Right renal pelvis (tissue), 4 donors: ENCODE measurements around the gene ZBTB8B. TPM values are rescaled to one million over a fixed set of nuclear protein-coding genes. Genes with fewer than 3 reads are reported as not detected.
"Not testable (repeated sequence)": the region's sequence is repeated elsewhere in the genome, so short reads cannot be mapped to it uniquely, and the experiment has no call there.

Source experiments
- DNase-seq, 4 donors: peaks; one replicate each; pipeline ENCODE4 v3.0.0-alpha.2; 2013; ENCODE audit warnings: low read depth in 4 of 4, low spot score in 3 of 4, missing footprints in 1 of 4
- polyA plus RNA-seq, 4 donors: library from polyadenylated mRNA; unstranded; fragments of 120-200 nt; gene quantifications; one replicate each; pipeline ENCODE4 v1.2.1, GENCODE V29; 2013; ENCODE audit not compliant: insufficient read length in 4 of 4

The ZBTB8B gene
- polyA plus RNA-seq, 4 donors, result 0.95 to 1.5 (median 1.1) TPM

GRCh38 chr1:32468791-32469190, 3.9 kb downstream of the ZBTB8B start:
- no peak for DNase-seq

DNA sequence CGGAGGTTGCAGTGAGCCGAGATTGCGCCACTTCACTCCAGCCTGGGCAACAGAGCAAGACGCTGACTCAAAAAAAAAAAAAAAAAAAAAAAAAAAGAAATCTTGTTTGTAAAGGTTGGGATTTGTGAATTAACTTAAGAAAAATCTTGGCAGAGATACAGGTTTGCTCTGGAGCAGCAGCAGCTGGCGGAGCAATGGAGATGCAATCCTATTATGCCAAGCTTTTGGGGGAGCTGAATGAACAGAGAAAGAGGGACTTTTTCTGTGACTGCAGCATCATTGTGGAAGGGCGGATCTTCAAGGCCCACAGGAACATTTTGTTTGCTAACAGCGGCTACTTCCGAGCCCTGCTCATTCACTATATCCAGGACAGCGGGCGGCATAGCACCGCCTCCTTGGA, 5.6 kb downstream of the ZBTB8B start:
- DNase-seq, result no peak

DNA sequence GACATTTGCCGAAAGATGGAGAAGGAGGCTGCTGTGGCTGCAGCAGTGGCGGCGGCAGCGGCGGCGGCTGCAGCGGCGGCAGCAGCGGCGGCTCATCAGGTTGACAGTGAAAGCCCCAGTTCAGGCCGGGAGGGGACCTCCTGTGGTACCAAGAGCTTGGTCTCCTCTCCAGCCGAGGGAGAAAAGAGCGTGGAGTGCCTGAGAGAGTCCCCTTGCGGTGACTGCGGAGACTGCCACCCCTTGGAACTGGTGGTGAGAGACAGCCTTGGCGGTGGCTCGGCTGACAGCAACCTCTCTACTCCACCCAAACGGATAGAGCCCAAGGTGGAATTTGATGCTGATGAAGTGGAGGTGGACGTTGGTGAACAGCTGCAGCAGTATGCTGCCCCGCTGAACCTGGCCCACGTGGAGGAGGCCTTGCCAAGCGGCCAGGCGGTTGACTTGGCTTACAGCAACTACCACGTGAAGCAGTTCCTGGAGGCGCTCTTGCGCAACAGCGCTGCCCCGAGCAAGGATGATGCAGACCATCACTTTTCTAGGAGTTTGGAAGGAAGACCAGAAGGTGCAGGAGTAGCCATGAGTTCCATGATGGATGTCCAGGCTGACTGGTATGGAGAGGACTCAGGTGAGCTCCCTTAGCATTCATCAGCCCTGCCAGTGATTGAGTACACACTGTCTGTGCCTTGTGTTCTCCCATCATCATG, 6.3 kb downstream of the ZBTB8B start:
- no peak for DNase-seq

DNA sequence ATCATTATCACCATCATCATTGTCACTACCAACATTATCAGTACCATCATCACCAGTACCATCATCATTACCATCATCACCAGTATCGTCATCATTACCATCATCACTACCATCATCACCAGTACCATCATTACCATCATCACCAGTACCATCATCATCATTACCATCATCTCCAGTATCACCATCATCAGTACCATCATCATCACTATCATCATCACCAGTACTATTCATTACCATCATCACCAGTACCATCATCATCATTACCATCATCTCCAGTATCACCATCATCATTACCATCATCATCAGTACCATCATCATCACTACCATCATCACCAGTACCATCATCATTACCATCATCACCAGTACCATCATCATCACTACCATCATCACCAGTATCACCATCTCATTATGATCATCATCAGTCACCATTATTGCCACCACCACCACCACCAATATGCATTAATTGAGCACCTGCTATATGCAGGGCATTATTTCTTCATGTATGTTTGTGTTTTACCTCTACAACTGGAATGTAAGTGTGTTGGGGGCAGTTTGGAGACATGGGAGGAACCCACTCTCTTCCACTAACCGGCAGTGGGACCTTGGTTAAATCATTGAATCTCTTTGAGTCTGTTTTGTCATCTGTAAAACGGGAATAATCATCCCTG, 7.0 kb downstream of the ZBTB8B start:
- no peak for DNase-seq

GRCh38 chr1:32472966-32473365, 8.1 kb downstream of the ZBTB8B start:
- DNase-seq, result not testable (repeated sequence)

- DNase-seq, result no peak
Measured at GRCh38 chr1:32474954-32475353, 10.1 kb downstream of the ZBTB8B start.

- no peak for DNase-seq
Measured at GRCh38 chr1:32480003-32480402, 15.1 kb downstream of the ZBTB8B start.

DNA sequence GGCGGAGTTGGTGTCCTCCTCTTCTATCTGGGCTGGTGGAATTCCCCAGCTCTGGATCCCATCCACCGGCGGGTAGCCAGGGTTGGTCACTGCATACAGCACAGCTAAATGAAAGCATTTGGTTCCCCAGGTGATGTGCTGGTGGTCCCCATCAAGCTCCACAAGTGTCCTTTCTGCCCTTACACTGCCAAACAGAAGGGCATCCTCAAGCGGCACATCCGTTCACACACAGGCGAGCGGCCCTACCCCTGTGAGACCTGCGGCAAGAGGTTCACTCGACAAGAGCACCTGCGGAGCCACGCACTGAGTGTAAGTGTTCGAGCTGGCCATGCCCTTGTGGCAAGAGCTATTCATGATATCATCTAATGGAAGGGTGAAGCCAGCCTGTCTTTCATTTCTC, 15.9 kb downstream of the ZBTB8B start:
- DNase-seq, result no peak

DNA sequence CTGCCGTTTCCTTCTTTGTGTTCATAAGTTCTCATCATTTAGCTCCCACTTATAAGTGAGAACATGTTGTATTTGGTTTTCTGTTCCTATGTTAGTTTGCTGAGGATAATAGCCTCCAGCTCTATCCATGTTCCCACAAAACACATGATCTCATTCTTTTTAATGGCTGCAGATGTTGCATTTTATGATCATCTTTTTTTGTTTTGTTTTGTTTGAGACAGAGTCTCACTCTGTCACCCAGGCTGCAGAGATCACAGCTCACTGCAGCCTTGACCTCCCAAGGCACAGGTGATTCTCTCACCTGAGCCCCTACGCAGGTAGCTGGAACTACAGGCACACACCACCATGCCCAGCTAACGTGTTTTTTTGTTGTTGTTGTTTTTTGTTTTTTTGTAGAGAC, 16.9 kb downstream of the ZBTB8B start:
- DNase-seq, result not testable (repeated sequence)

GRCh38 chr1:32485554-32486255, 20.8 kb downstream of the ZBTB8B start:
- no peak for DNase-seq

DNA sequence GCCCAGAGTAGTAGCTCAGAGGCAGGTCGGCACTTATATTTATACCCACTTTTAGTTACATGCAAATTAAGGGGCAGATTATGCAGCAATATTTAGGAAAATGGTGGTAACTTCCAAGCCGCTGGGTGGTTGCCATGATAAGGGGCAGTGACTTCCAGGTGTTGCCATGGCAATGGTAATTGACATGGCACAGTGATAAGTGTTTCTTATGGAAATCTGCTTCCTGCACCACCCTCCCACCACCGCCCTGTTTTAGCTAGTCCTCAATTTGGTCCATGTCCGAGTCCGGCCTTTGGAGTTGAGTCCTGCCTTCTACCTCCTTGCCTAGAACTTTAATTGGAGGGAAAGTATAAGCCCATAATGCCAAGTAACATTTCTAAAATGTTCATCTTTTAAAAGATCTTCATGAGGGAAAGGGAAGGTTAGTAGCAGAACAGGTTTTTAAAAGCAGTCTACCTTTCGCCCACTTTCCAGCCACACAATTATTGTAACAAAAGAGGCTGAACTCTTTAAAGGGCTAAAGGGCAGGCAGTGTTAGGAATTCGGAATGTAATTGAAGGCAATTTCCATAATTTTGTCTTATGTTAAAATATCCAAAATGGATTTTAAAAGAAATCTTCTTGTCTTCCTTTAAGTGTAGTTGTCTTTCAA, 21.7 kb downstream of the ZBTB8B start:
- DNase-seq, result no peak

GRCh38 chr1:32487182-32487581, 22.3 kb downstream of the ZBTB8B start:
- no peak for DNase-seq

DNA sequence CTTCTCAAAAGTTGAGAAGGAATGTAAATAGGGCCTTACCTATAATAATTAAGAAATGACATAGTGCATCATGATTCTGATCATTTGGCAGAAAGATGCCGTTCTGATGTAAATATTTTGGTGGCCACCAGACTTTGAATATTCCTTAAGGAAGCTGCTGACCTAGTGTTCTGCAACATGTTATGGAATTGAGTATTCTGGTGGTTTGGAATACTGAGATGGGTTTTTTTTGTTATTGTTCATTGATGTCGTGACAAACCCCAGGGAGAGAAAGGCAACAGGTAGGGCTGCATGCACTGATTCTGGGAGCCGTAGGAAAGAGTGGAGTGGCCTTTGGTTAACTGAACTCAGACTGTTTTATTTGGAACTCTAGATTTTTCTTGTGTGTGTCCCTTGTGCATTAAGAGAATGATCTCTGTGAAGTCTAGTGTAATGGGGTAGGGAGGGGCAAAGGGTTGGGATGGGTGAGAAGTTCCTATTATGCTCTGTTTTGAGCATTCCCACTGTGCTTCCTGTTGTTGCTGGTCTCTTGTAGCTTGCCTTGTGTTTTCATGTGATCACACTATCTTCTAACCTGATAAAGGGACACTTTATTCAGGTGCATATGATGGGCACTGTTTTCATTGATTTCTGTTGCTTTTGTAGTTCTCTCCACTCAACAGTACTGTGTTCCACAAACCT, 25.0 kb downstream of the ZBTB8B start:
- no peak for DNase-seq

- no peak for DNase-seq
Measured at GRCh38 chr1:32491386-32491785, 26.5 kb downstream of the ZBTB8B start.

GRCh38 chr1:32494196-32494595, 29.3 kb downstream of the ZBTB8B start:
- no peak for DNase-seq

GRCh38 chr1:32494711-32495337, 30.0 kb downstream of the ZBTB8B start:
- DNase-seq, result no peak

- DNase-seq, result no peak
Measured at GRCh38 chr1:32496127-32496526, 31.3 kb downstream of the ZBTB8B start.

- no peak for DNase-seq
Measured at GRCh38 chr1:32498751-32499150, 33.9 kb downstream of the ZBTB8B start.

- DNase-seq, result peak in 1 of 4 donors; percentile 22
Measured at GRCh38 chr1:32500387-32501209, 35.7 kb downstream of the ZBTB8B start.
